ENCODE measurements around the gene LILRA1. TPM values are rescaled to one million over a fixed set of nuclear protein-coding genes. Genes with fewer than 3 reads are reported as not detected.

LILRA1 gene
- total RNA-seq, 5 donors from 2014 or later (not counting 1 experiment from before 2014, with no cell fraction given), result 0.43 TPM; not detected in 4

- Histone ChIP-seq H3K27ac (ENCODE audit: low read length) (no peak overlapping the region), H3K9me3 (no peaks in the 10 kb centered on the region), H3K4me1 (ENCODE audit: control insufficient read depth in 1 of 2, extremely low read depth in 1 of 2, insufficient read depth in 2 of 2, low read length in 2 of 2) (peaks cover 0 to 19% of the 10 kb centered on the region in 2 experiments), H3K36me3 (ENCODE audit: control insufficient read depth in 2 of 2, extremely low read depth in 1 of 2, insufficient read depth in 1 of 2, low read length in 1 of 2) (no peaks in the 10 kb centered on the region), H3K4me3 (ENCODE audit: control insufficient read depth in 1 of 2, extremely low read depth in 1 of 2, low read length in 1 of 2) (no peak overlapping the region), H3K27me3 (replicated peaks in 1 of 2; ENCODE audit: control insufficient read depth in 2 of 2, extremely low read depth in 1 of 2, insufficient read depth in 2 of 2, low read length in 1 of 2) (peaks cover 2 to 39% of the 10 kb centered on the region in 2 experiments)
- ChIA-PET POLR2A (no interaction called here), CTCF (no interaction called here)
- Mint-ChIP-seq H3K27me3 (peaks cover 23 to 29% of the 10 kb centered on the region in 2 donors), H3K27ac (no peak overlapping the region), H3K4me3 (no peak overlapping the region), H3K9me3 (peaks cover 0 to 5% (median 0%) of the 10 kb centered on the region in 3 donors), H3K4me1 (peaks cover 0 to 7% (median 3%) of the 10 kb centered on the region in 3 donors), H3K36me3 (no peaks in the 10 kb centered on the region)
- ATAC-seq (replicated peaks in 1 of 4), result no peak
- no peak for DNase-seq
- WGBS (ENCODE audit: insufficient coverage), result 94% methylated on average over 5 of the region's 10 CpGs
These were observed 39.4 kb upstream of the LILRA1 start for GRCh38 chr19:54554006-54554405.

- ATAC-seq (replicated peaks in 1 of 4), result no peak
- H3K4me1 ChIP-seq (ENCODE audit: control insufficient read depth in 1 of 2, extremely low read depth in 1 of 2, insufficient read depth in 2 of 2, low read length in 2 of 2), result peaks cover 0 to 18% of the 10 kb centered on the region in 2 experiments
- no peaks in the 10 kb centered on the region for H3K36me3 Mint-ChIP-seq
- DNase-seq, result no peak
- peaks cover 2 to 32% of the 10 kb centered on the region in 2 experiments for H3K27me3 ChIP-seq (replicated peaks in 1 of 2; ENCODE audit: control insufficient read depth in 2 of 2, extremely low read depth in 1 of 2, insufficient read depth in 2 of 2, low read length in 1 of 2)
- POLR2A ChIA-PET, result no interaction called here
- peaks cover 26 to 27% of the 10 kb centered on the region in 2 donors for H3K27me3 Mint-ChIP-seq
- CTCF ChIA-PET, result no interaction called here
- peaks cover 0 to 5% (median 0%) of the 10 kb centered on the region in 3 donors for H3K9me3 Mint-ChIP-seq
- no peaks in the 10 kb centered on the region for H3K36me3 ChIP-seq (ENCODE audit: control insufficient read depth in 2 of 2, extremely low read depth in 1 of 2, insufficient read depth in 1 of 2, low read length in 1 of 2)
- no peak overlapping the region for H3K27ac Mint-ChIP-seq
- no peak overlapping the region for H3K4me3 ChIP-seq (ENCODE audit: control insufficient read depth in 1 of 2, extremely low read depth in 1 of 2, low read length in 1 of 2)
- H3K4me1 Mint-ChIP-seq, result peaks cover 0 to 7% (median 3%) of the 10 kb centered on the region in 3 donors
- no peak overlapping the region for H3K27ac ChIP-seq (ENCODE audit: low read length)
- H3K4me3 Mint-ChIP-seq, result no peak overlapping the region
- H3K9me3 ChIP-seq, result no peaks in the 10 kb centered on the region
- WGBS (ENCODE audit: insufficient coverage), result 48% methylated on average over 14 of the region's 16 CpGs
These were observed 38.5 kb upstream of the LILRA1 start for GRCh38 chr19:54554896-54555295.

- Mint-ChIP-seq H3K36me3 (no peaks in the 10 kb centered on the region), H3K4me1 (peaks cover 0 to 5% (median 3%) of the 10 kb centered on the region in 3 donors), H3K4me3 (no peak overlapping the region), H3K9me3 (peaks cover 0 to 5% (median 0%) of the 10 kb centered on the region in 3 donors), H3K27ac (no peak overlapping the region), H3K27me3 (peaks cover 27 to 31% of the 10 kb centered on the region in 2 donors)
- POLR2A ChIA-PET, result no interaction called here
- WGBS (ENCODE audit: insufficient coverage), result no CpG with 5 or more reads among the region's 1 CpG
- ATAC-seq (replicated peaks in 1 of 4) (no peak), DNase-seq (no peak)
- Histone ChIP-seq H3K9me3 (no peaks in the 10 kb centered on the region), H3K4me3 (ENCODE audit: control insufficient read depth in 1 of 2, extremely low read depth in 1 of 2, low read length in 1 of 2) (no peak overlapping the region), H3K4me1 (ENCODE audit: control insufficient read depth in 1 of 2, extremely low read depth in 1 of 2, insufficient read depth in 2 of 2, low read length in 2 of 2) (peaks cover 0 to 6% of the 10 kb centered on the region in 2 experiments), H3K27ac (ENCODE audit: low read length) (no peak overlapping the region), H3K36me3 (ENCODE audit: control insufficient read depth in 2 of 2, extremely low read depth in 1 of 2, insufficient read depth in 1 of 2, low read length in 1 of 2) (no peaks in the 10 kb centered on the region), H3K27me3 (replicated peaks in 1 of 2; ENCODE audit: control insufficient read depth in 2 of 2, extremely low read depth in 1 of 2, insufficient read depth in 2 of 2, low read length in 1 of 2) (peaks cover 2 to 30% of the 10 kb centered on the region in 2 experiments)
- CTCF ChIA-PET, result no interaction called here
These were observed 37.2 kb upstream of the LILRA1 start for GRCh38 chr19:54556194-54556593.

- 51% methylated on average over 3 of the region's 3 CpGs for WGBS (ENCODE audit: insufficient coverage)
- H3K36me3 Mint-ChIP-seq, result no peaks in the 10 kb centered on the region
- Histone ChIP-seq H3K27me3 (replicated peaks in 1 of 2; ENCODE audit: control insufficient read depth in 2 of 2, extremely low read depth in 1 of 2, insufficient read depth in 2 of 2, low read length in 1 of 2) (peaks cover 2 to 20% of the 10 kb centered on the region in 2 experiments), H3K9me3 (no peaks in the 10 kb centered on the region), H3K4me3 (ENCODE audit: control insufficient read depth in 1 of 2, extremely low read depth in 1 of 2, low read length in 1 of 2) (no peak overlapping the region), H3K36me3 (ENCODE audit: control insufficient read depth in 2 of 2, extremely low read depth in 1 of 2, insufficient read depth in 1 of 2, low read length in 1 of 2) (no peaks in the 10 kb centered on the region), H3K27ac (ENCODE audit: low read length) (no peak overlapping the region), H3K4me1 (ENCODE audit: control insufficient read depth in 1 of 2, extremely low read depth in 1 of 2, insufficient read depth in 2 of 2, low read length in 2 of 2) (no peaks in the 10 kb centered on the region)
- ATAC-seq (replicated peaks in 1 of 4) (no peak), DNase-seq (no peak)
- CTCF ChIA-PET, result no interaction called here
- H3K9me3 Mint-ChIP-seq, result no peaks in the 10 kb centered on the region
- no peak overlapping the region for H3K4me3 Mint-ChIP-seq
- H3K4me1 Mint-ChIP-seq, result no peaks in the 10 kb centered on the region
- H3K27me3 Mint-ChIP-seq, result peaks cover 16 to 28% of the 10 kb centered on the region in 2 donors
- POLR2A ChIA-PET, result no interaction called here
- H3K27ac Mint-ChIP-seq, result no peak overlapping the region
These were observed 35.1 kb upstream of the LILRA1 start for GRCh38 chr19:54558339-54558738.

- no peak overlapping the region for H3K4me3 Mint-ChIP-seq
- CTCF ChIA-PET, result interaction anchor here in 1 of 2 donors (0.7 kb wide), 1 partner anchor 156 kb away, joined by 7 read pairs; no protein-coding TSS in a partner anchor
These were observed 32.5 kb upstream of the LILRA1 start for GRCh38 chr19:54560881-54561385.

GRCh38 chr19:54561840-54562239, 31.6 kb upstream of the LILRA1 start:
- Mint-ChIP-seq H3K4me1 (no peaks in the 10 kb centered on the region), H3K27me3 (peaks cover 13 to 26% of the 10 kb centered on the region in 2 donors), H3K4me3 (no peak overlapping the region), H3K36me3 (no peaks in the 10 kb centered on the region), H3K27ac (no peak overlapping the region), H3K9me3 (no peaks in the 10 kb centered on the region)
- WGBS (ENCODE audit: insufficient coverage), result 79% methylated on average over 14 of the region's 14 CpGs
- H3K9me3 ChIP-seq, result no peaks in the 10 kb centered on the region
- no peak for ATAC-seq (replicated peaks in 1 of 4)
- peaks cover 0 to 12% of the 10 kb centered on the region in 2 experiments for H3K27me3 ChIP-seq (replicated peaks in 1 of 2; ENCODE audit: control insufficient read depth in 2 of 2, extremely low read depth in 1 of 2, insufficient read depth in 2 of 2, low read length in 1 of 2)
- no peaks in the 10 kb centered on the region for H3K4me1 ChIP-seq (ENCODE audit: control insufficient read depth in 1 of 2, extremely low read depth in 1 of 2, insufficient read depth in 2 of 2, low read length in 2 of 2)
- H3K27ac ChIP-seq (ENCODE audit: low read length), result no peak overlapping the region
- no peak for DNase-seq
- H3K36me3 ChIP-seq (ENCODE audit: control insufficient read depth in 2 of 2, extremely low read depth in 1 of 2, insufficient read depth in 1 of 2, low read length in 1 of 2), result no peaks in the 10 kb centered on the region
- CTCF ChIA-PET, result no interaction called here
- POLR2A ChIA-PET, result no interaction called here
- no peak overlapping the region for H3K4me3 ChIP-seq (ENCODE audit: control insufficient read depth in 1 of 2, extremely low read depth in 1 of 2, low read length in 1 of 2)

More at GRCh38 chr19:54560881-54561385, 32.5 kb upstream of the LILRA1 start:
- Histone ChIP-seq H3K4me3 (ENCODE audit: control insufficient read depth in 1 of 2, extremely low read depth in 1 of 2, low read length in 1 of 2) (no peak overlapping the region), H3K27me3 (replicated peaks in 1 of 2; ENCODE audit: control insufficient read depth in 2 of 2, extremely low read depth in 1 of 2, insufficient read depth in 2 of 2, low read length in 1 of 2) (peaks cover 2 to 12% of the 10 kb centered on the region in 2 experiments), H3K4me1 (ENCODE audit: control insufficient read depth in 1 of 2, extremely low read depth in 1 of 2, insufficient read depth in 2 of 2, low read length in 2 of 2) (no peaks in the 10 kb centered on the region), H3K36me3 (ENCODE audit: control insufficient read depth in 2 of 2, extremely low read depth in 1 of 2, insufficient read depth in 1 of 2, low read length in 1 of 2) (no peaks in the 10 kb centered on the region), H3K27ac (ENCODE audit: low read length) (no peak overlapping the region), H3K9me3 (no peaks in the 10 kb centered on the region)
- ATAC-seq (replicated peaks in 1 of 4) (no peak), DNase-seq (no peak)
- Mint-ChIP-seq H3K36me3 (no peaks in the 10 kb centered on the region), H3K9me3 (no peaks in the 10 kb centered on the region), H3K27me3 (peaks cover 13 to 26% of the 10 kb centered on the region in 2 donors), H3K27ac (no peak overlapping the region), H3K4me1 (no peaks in the 10 kb centered on the region)
- 100% methylated on average over 3 of the region's 11 CpGs for WGBS (ENCODE audit: insufficient coverage)
- POLR2A ChIA-PET, result no interaction called here
